ENCODE measurements around the gene TBC1D5.
A peak's percentile ranks its signal among the peaks of the same experiment; 100 is the strongest.
"Not testable (repeated sequence)": the region's sequence is repeated elsewhere in the genome, so short reads cannot be mapped to it uniquely, and the experiment has no call there.

Gene TBC1D5

GRCh38 chr3:17707813-17708543 is 34.5 kb downstream of the TBC1D5 start:
- FAIRE-seq: peak; percentile 27

- FAIRE-seq: not testable (repeated sequence)
Observed at GRCh38 chr3:17705991-17706390, 36.4 kb downstream of the TBC1D5 start.

GRCh38 chr3:17699815-17700214 is 42.6 kb downstream of the TBC1D5 start:
- FAIRE-seq: not testable (repeated sequence)

- FAIRE-seq: not testable (repeated sequence)
Observed at GRCh38 chr3:17695665-17696064, 46.8 kb downstream of the TBC1D5 start.

GRCh38 chr3:17693670-17693999 is 48.8 kb downstream of the TBC1D5 start:
- FAIRE-seq: not testable (repeated sequence)

- FAIRE-seq: not testable (repeated sequence)
Observed at GRCh38 chr3:17692846-17693669, 49.4 kb downstream of the TBC1D5 start.

- no peak for FAIRE-seq
Observed at GRCh38 chr3:17687566-17687965, 54.9 kb downstream of the TBC1D5 start.

- FAIRE-seq: no peak
Observed at GRCh38 chr3:17686613-17687012, 55.8 kb downstream of the TBC1D5 start.

- no peak for FAIRE-seq
Observed at GRCh38 chr3:17683542-17684207, 58.8 kb downstream of the TBC1D5 start.

- FAIRE-seq: no peak
Observed at GRCh38 chr3:17680530-17680929, 61.9 kb downstream of the TBC1D5 start.

- no peak for FAIRE-seq
Observed at GRCh38 chr3:17678116-17678741, 64.2 kb downstream of the TBC1D5 start.

GRCh38 chr3:17674082-17674686 is 68.2 kb downstream of the TBC1D5 start:
- peak; percentile 11 for FAIRE-seq

GRCh38 chr3:17672506-17672905 is 69.9 kb downstream of the TBC1D5 start:
- FAIRE-seq: no peak

- no peak for FAIRE-seq
Observed at GRCh38 chr3:17670749-17671148, 71.7 kb downstream of the TBC1D5 start.

- FAIRE-seq: no peak
Observed at GRCh38 chr3:17664923-17665322, 77.5 kb downstream of the TBC1D5 start.

GRCh38 chr3:17656264-17656663 is 86.2 kb downstream of the TBC1D5 start:
- no peak for FAIRE-seq

- FAIRE-seq: no peak
Observed at GRCh38 chr3:17655743-17656142, 86.7 kb downstream of the TBC1D5 start.

GRCh38 chr3:17649748-17650147 is 92.7 kb downstream of the TBC1D5 start:
- FAIRE-seq: not testable (repeated sequence)

GRCh38 chr3:17648630-17649355 is 93.6 kb downstream of the TBC1D5 start:
- FAIRE-seq: not testable (repeated sequence)

GRCh38 chr3:17645074-17645698 is 97.2 kb downstream of the TBC1D5 start:
- peak; percentile 91 for FAIRE-seq

- FAIRE-seq: no peak
Observed at GRCh38 chr3:17643691-17644090, 98.7 kb downstream of the TBC1D5 start.

- no peak for FAIRE-seq
Observed at GRCh38 chr3:17642474-17642873, 100.0 kb downstream of the TBC1D5 start.

Data from A204.1 (cell line).